ENCODE results near the gene NKTR.

The NKTR gene

GRCh38 chr3:42654331-42655201, 54.1 kb downstream of the NKTR start (continued):
- TF ChIP-seq ZNF610 (tag by site-specific recombination; IDR thresholded peaks at IDR 0.05; ENCODE audit: borderline replicate concordance), result no peak
- TF ChIP-seq, protein P1, sequence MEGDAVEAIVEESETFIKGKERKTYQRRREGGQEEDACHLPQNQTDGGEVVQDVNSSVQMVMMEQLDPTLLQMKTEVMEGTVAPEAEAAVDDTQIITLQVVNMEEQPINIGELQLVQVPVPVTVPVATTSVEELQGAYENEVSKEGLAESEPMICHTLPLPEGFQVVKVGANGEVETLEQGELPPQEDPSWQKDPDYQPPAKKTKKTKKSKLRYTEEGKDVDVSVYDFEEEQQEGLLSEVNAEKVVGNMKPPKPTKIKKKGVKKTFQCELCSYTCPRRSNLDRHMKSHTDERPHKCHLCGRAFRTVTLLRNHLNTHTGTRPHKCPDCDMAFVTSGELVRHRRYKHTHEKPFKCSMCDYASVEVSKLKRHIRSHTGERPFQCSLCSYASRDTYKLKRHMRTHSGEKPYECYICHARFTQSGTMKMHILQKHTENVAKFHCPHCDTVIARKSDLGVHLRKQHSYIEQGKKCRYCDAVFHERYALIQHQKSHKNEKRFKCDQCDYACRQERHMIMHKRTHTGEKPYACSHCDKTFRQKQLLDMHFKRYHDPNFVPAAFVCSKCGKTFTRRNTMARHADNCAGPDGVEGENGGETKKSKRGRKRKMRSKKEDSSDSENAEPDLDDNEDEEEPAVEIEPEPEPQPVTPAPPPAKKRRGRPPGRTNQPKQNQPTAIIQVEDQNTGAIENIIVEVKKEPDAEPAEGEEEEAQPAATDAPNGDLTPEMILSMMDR (tag by site-specific recombination; IDR thresholded peaks at IDR 0.05), result peak; percentile 81

DNA sequence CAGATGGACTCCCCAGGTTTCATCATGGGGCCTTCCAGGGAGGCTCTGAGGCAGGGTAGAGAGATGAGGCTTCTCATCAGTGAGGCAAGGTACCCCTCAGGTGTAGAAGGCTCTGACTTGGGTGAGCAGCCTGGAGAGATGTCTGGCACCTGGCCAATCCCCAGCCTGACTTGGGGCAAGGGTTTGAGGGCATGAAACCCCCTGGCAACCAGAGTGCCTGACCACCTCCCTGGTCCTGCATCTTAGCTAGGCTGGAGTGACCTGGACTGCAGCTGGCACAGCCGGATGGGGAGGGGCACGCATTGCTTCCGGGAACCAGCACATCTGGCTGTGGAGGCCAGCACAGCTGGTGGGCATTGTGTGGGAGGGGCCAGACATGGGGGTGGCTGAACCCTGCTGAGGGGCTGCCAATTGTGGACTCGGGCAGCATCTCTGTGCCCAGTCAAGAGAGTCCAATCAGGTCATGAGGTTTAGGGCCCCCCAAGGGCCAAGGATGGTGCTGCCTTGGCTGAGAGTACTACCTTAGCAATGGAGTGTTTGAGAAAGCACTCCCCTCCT, 54.9 kb downstream of the NKTR start:
- POLR2A ChIA-PET, result no interaction called here

More for the DNA sequence above, 54.9 kb downstream of the NKTR start:
- Histone ChIP-seq H3K4me1 (ENCODE audit: control insufficient read depth, insufficient read depth, low read length) (no peaks in the 10 kb centered on the region), H3K9me3 (ENCODE audit: control insufficient read depth, insufficient read depth, low read depth, low read length) (no peaks in the 10 kb centered on the region), H3K4me3 (ENCODE audit: low read depth, low read length) (peak overlapping the region; percentile 64), H3K36me3 (ENCODE audit: control insufficient read depth in 2 of 2, insufficient read depth in 1 of 2, low read length in 2 of 2) (peaks cover 0 to 33% of the 10 kb centered on the region in 2 experiments; a peak in 1 of 3 replicates), H3K27ac (ENCODE audit: extremely low read depth, low read depth, low read length) (peak overlapping the region; percentile 83; the same call in 1 of the 2 replicates)
- CTCF ChIA-PET, result no interaction called here
- TF ChIP-seq ZNF560 (tag by site-specific recombination; IDR thresholded peaks at IDR 0.05; ENCODE audit: borderline replicate concordance) (no peak), ZIC2 (tag by site-specific recombination; IDR thresholded peaks at IDR 0.05) (peak; percentile 23; the same call in 1 of the 2 replicates), ZNF664 (tag by site-specific recombination; IDR thresholded peaks at IDR 0.05) (no peak), GLIS1 (tag by site-specific recombination; IDR thresholded peaks at IDR 0.05) (no peak), ZNF341 (tag by site-specific recombination; IDR thresholded peaks at IDR 0.05; ENCODE audit: low read depth) (0 out of 2 replicates have a peak, but pooled peaks have one; percentile 10), ZNF302 (tag by site-specific recombination; IDR thresholded peaks at IDR 0.05; ENCODE audit: low read depth) (no peak), ZFHX2 (tag by site-specific recombination; conservative IDR thresholded peaks at IDR 0.05) (peak; percentile 48; the same call in 1 of the 2 replicates), HIC1 (tag by site-specific recombination; IDR thresholded peaks at IDR 0.05) (peak; percentile 41; the same call in 1 of the 2 replicates), SP2 (tag by site-specific recombination; IDR thresholded peaks at IDR 0.05) (no peak), ZNF350 (tag by site-specific recombination; IDR thresholded peaks at IDR 0.05) (no peak), ZNF362 (tag by site-specific recombination; IDR thresholded peaks at IDR 0.05) (no peak)
- TF ChIP-seq, protein P2, sequence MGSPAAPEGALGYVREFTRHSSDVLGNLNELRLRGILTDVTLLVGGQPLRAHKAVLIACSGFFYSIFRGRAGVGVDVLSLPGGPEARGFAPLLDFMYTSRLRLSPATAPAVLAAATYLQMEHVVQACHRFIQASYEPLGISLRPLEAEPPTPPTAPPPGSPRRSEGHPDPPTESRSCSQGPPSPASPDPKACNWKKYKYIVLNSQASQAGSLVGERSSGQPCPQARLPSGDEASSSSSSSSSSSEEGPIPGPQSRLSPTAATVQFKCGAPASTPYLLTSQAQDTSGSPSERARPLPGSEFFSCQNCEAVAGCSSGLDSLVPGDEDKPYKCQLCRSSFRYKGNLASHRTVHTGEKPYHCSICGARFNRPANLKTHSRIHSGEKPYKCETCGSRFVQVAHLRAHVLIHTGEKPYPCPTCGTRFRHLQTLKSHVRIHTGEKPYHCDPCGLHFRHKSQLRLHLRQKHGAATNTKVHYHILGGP (tag by site-specific recombination; IDR thresholded peaks at IDR 0.05), result no peak
- TF ChIP-seq, protein P1 (tag by site-specific recombination; IDR thresholded peaks at IDR 0.05), result no peak
